B cell (primary cell): ENCODE results near the gene MMP24. TPM values are rescaled to one million over a fixed set of nuclear protein-coding genes. Genes with fewer than 3 reads are reported as not detected.

Experiments used
- ATAC-seq: fragments of 200-7000 bp; cut with Tn5 transposase; one replicate; pipeline ENCODE4 v1.10.0; 2021; ENCODE audit warnings: low read depth, mild to moderate bottlenecking, moderate number of reproducible peaks, moderate library complexity
- CTCF ChIA-PET: fragments of 350-600 bp; sonication (Branson Sonifier 250); formaldehyde crosslinking; loops from one replicate; lab custom pipeline; 2021; ENCODE audit warnings: antibody characterized with exemption, inconsistent platforms; lab: Charles Lee
- POLR2A ChIA-PET: fragments of 350-600 bp; sonication (Branson Sonifier 250); formaldehyde crosslinking; loops from one replicate; lab custom pipeline; 2021; ENCODE audit warnings: antibody characterized with exemption; lab: Charles Lee
- DNase-seq: peaks from one replicate; pipeline ENCODE4 v3.0.0; 2013
- H2AFZ ChIP-seq: 2 replicates; pipeline ENCODE4 v1.6.1; 2012; ENCODE audit warnings: mild to moderate bottlenecking, low read depth, low read length; ENCODE audit not compliant: insufficient read depth, poor library complexity, severe bottlenecking
- H3K27ac ChIP-seq, 2 donors: 1 replicate in 1 of 2; 2 replicates in 1 of 2; pipeline ENCODE4 v1.5.1; 2012 to 2013; ENCODE audit warnings: low read length in 2 of 2, mild to moderate bottlenecking in 2 of 2, moderate library complexity in 1 of 2
- H3K27me3 ChIP-seq, 4 experiments: fragments of 200-600 bp in 1 of 4; sonication (generic) in 1 of 4; replicated peaks in 1 of 4; 1 replicate in 2 of 4; 2 replicates in 2 of 4; pipeline versions ENCODE4 v1.6.1 to v1.7.0; 2013 to 2016; ENCODE audit warnings: low read length in 3 of 4, mild to moderate bottlenecking in 2 of 4, mixed read lengths in 1 of 4, moderate library complexity in 1 of 4; ENCODE audit not compliant: insufficient read depth in 4 of 4, control insufficient read depth in 3 of 4; ENCODE audit errors: control extremely low read depth in 1 of 4
- H3K36me3 ChIP-seq, 2 experiments: replicated peaks in 1 of 2; 1 replicate in 1 of 2; 2 replicates in 1 of 2; pipeline versions ENCODE4 v1.6.1 to v1.7.1; 2013; ENCODE audit warnings: low read length in 1 of 2; ENCODE audit not compliant: insufficient read depth in 2 of 2, control insufficient read depth in 1 of 2; ENCODE audit errors: control extremely low read depth in 1 of 2, extremely low read depth in 1 of 2
- H3K4me1 ChIP-seq, 2 donors: fragments of 200-600 bp in 1 of 2; sonication (generic) in 1 of 2; 1 replicate in 1 of 2; 2 replicates in 1 of 2; pipeline versions ENCODE4 v1.5.1 to v1.6.1; 2013 to 2017; ENCODE audit warnings: low read length in 2 of 2; ENCODE audit not compliant: control insufficient read depth in 2 of 2, insufficient read depth in 2 of 2
- H3K4me2 ChIP-seq: replicated peaks from 2 replicates; pipeline ENCODE3; 2012; ENCODE audit warnings: mild to moderate bottlenecking, low read depth, low read length; ENCODE audit not compliant: poor library complexity, severe bottlenecking
- H3K4me3 ChIP-seq, 5 experiments: fragments of 200-600 bp in 1 of 5; sonication (generic) in 1 of 5; 1 replicate in 3 of 5; 2 replicates in 2 of 5; pipeline versions ENCODE4 v1.5.1 to v1.7.0; 2011 to 2016; ENCODE audit warnings: low read length in 4 of 5, mild to moderate bottlenecking in 4 of 5, low read depth in 2 of 5, control low read depth in 1 of 5, moderate library complexity in 1 of 5; ENCODE audit not compliant: insufficient read depth in 1 of 5; ENCODE audit errors: control extremely low read depth in 1 of 5, extremely low read depth in 1 of 5
- H3K79me2 ChIP-seq: fragments of 200-600 bp; sonication (generic); one replicate; pipeline ENCODE4 v1.6.0; 2016; ENCODE audit warnings: low read length; ENCODE audit not compliant: control insufficient read depth, insufficient read depth
- H3K9ac ChIP-seq: fragments of 200-600 bp; sonication (generic); 2 replicates; pipeline ENCODE4 v1.6.1; 2017; ENCODE audit warnings: mild to moderate bottlenecking, low read length, moderate library complexity
- H3K9me3 ChIP-seq, 3 donors: one replicate each; pipeline versions ENCODE4 v1.6.1 to v1.7.1; 2013; ENCODE audit warnings: low read length in 2 of 3; ENCODE audit not compliant: control insufficient read depth in 2 of 3, insufficient read depth in 1 of 3; ENCODE audit errors: control extremely low read depth in 1 of 3
- H4K20me1 ChIP-seq: 2 replicates; pipeline ENCODE4 v1.6.0; 2012; ENCODE audit warnings: mild to moderate bottlenecking, low read length; ENCODE audit not compliant: insufficient read depth, control insufficient read depth, poor library complexity, severe bottlenecking
- H3K27ac Mint-ChIP-seq: one replicate; pipeline ENCODE4 v1.8.0; 2021; ENCODE audit warnings: mixed read lengths
- H3K27me3 Mint-ChIP-seq: one replicate; pipeline ENCODE4 v1.8.0; 2021; ENCODE audit warnings: mixed read lengths
- H3K4me1 Mint-ChIP-seq: one replicate; pipeline ENCODE4 v1.8.0; 2021; ENCODE audit warnings: mixed read lengths
- H3K4me3 Mint-ChIP-seq: one replicate; pipeline ENCODE4 v1.8.0; 2021; ENCODE audit warnings: mixed read lengths
- H3K9me3 Mint-ChIP-seq: one replicate; pipeline ENCODE4 v1.8.0; 2022; ENCODE audit warnings: mixed read lengths; ENCODE audit not compliant: insufficient read depth
- EZH2 ChIP-seq: IDR thresholded peaks from 2 replicates; pipeline ENCODE4 v1.6.1; 2012; ENCODE audit warnings: borderline replicate concordance, low read depth, mild to moderate bottlenecking, moderate library complexity, low read length; ENCODE audit not compliant: insufficient read depth, poor library complexity, severe bottlenecking
- WGBS: methylation state at CpG from one replicate; pipeline ENCODE4 v1.1.5; 2013; ENCODE audit warnings: missing lambda C conversion rate; ENCODE audit not compliant: insufficient coverage; 5-methylcytosine and 5-hydroxymethylcytosine counted together
- intact Hi-C: fragments of 100-400 bp; cut with micrococcal nuclease; formaldehyde crosslinking; loops from one replicate; pipeline ENCODE4 v1.10.0; 2022
- polyA plus RNA-seq: library from polyadenylated mRNA; depleted of rRNA; stranded (reverse); fragments of >200 nt; gene quantifications from 2 replicates; pipeline ENCODE4 v1.2.3, GENCODE V29; 2012
- total RNA-seq, 2 donors: library from RNA; stranded (reverse); fragments of 120-200 nt in 1 of 2; gene quantifications; 1 replicate in 1 of 2; 2 replicates in 1 of 2; pipeline versions ENCODE4 v1.2.3 to v1.2.4, GENCODE V29; 2013 to 2022
- TF ChIP-seq, protein P1 (sequence below): fragments of 200-600 bp; IDR thresholded peaks from one replicate; pipeline ENCODE4 v1.8.0; 2022; ENCODE audit warnings: antibody characterized with exemption, mild to moderate bottlenecking

MMP24 gene
- total and polyA plus RNA-seq, 2 donors (not counting 1 experiment from before 2014, with no cell fraction given): not detected

DNA sequence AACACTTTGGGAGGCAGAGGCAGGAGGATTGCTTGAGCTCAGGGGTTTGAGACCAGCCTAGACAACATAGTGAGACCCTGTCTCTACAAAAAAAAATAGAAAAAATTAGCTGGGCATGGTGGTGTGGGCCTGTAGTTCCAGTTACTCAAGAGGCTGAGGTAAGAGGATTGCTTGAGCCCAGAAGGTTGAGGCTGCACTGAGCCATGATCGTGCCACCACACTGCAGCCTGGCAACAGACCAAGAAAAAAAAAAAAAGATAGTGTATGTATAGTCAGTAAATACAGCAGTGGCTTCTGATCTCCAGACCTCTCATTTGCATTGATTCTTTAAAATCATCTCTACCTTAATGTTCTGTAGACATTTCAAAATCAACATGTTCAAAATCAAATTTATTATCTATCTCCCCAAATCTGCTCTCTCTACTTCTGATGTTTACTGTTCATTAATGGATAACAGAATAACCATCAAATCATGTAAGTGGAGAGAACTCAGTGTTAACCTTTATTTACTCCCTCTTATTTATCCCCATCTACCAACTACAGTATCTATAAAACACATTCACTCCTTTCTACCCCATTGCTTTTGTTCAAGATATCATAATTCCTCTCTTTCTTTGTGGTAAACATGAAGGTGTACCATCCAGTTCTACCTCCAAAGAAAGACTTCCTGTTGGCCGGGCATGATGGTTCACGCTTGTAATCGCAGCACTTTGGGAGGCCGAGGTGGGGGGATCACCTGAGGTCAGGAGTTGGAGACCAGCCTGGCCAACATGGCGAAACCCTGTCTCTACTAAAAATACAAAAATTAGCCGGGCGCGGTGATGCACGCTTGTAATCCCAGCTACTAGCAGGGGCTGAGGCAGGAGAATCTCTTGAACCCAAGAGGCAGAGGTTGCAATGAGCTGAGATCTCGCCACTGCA lies 46.9 kb upstream of the MMP24 start:
- Mint-ChIP-seq H3K4me3 (no peak overlapping the region), H3K4me1 (no peaks in the 10 kb centered on the region), H3K9me3 (no peaks in the 10 kb centered on the region), H3K27ac (no peak overlapping the region), H3K27me3 (peaks cover 5% of the 10 kb centered on the region)
- H3K4me3 ChIP-seq: no peak overlapping the region
- no peak overlapping the region for H3K4me2 ChIP-seq
- H3K9me3 ChIP-seq: peaks cover 0 to 6% (median 0%) of the 10 kb centered on the region in 3 donors
- 97% methylated on average over 7 of the region's 11 CpGs for WGBS
- H3K27ac ChIP-seq: no peak overlapping the region
- DNase-seq (no peak), ATAC-seq (no peak)
- H2AFZ ChIP-seq: no peak overlapping the region
- no peak overlapping the region for H3K9ac ChIP-seq
- ChIA-PET CTCF (no interaction called here), POLR2A (no interaction called here)
- no peaks in the 10 kb centered on the region for H3K36me3 ChIP-seq
- TF ChIP-seq, protein P1, sequence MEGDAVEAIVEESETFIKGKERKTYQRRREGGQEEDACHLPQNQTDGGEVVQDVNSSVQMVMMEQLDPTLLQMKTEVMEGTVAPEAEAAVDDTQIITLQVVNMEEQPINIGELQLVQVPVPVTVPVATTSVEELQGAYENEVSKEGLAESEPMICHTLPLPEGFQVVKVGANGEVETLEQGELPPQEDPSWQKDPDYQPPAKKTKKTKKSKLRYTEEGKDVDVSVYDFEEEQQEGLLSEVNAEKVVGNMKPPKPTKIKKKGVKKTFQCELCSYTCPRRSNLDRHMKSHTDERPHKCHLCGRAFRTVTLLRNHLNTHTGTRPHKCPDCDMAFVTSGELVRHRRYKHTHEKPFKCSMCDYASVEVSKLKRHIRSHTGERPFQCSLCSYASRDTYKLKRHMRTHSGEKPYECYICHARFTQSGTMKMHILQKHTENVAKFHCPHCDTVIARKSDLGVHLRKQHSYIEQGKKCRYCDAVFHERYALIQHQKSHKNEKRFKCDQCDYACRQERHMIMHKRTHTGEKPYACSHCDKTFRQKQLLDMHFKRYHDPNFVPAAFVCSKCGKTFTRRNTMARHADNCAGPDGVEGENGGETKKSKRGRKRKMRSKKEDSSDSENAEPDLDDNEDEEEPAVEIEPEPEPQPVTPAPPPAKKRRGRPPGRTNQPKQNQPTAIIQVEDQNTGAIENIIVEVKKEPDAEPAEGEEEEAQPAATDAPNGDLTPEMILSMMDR: no peak
- TF ChIP-seq EZH2: no peak
- no peaks in the 10 kb centered on the region for H4K20me1 ChIP-seq
- no peaks in the 10 kb centered on the region for H3K27me3 ChIP-seq
- H3K4me1 ChIP-seq: no peaks in the 10 kb centered on the region
- intact Hi-C loops: no loop called here
- no peaks in the 10 kb centered on the region for H3K79me2 ChIP-seq

DNA sequence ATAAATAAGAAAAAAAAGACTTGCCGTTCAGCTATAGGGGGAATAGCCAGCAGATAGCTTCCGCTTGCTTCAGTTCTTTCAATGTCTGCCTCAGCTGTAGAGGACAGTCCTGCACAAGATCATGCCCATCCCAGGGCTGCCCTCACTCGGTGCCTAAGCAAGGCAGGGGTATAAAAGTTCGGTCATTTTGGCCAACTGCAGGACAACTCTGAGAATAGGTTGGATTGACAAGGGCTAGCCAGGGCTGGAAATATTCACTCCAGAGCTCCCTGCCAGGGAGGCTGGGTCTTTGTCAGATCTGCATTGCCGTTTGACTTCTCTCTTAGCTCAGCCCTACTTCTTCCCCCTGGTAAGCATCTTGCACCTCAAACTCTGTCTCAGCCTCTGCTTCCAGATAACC lies 46.2 kb upstream of the MMP24 start:
- Mint-ChIP-seq H3K4me3 (no peak overlapping the region), H3K9me3 (no peaks in the 10 kb centered on the region), H3K4me1 (no peaks in the 10 kb centered on the region), H3K27ac (no peak overlapping the region), H3K27me3 (peaks cover 5% of the 10 kb centered on the region)
- 93% methylated on average over 4 of the region's 5 CpGs for WGBS
- H3K4me3 ChIP-seq: no peak overlapping the region
- POLR2A ChIA-PET: no interaction called here
- H3K4me1 ChIP-seq: no peaks in the 10 kb centered on the region
- no peaks in the 10 kb centered on the region for H3K36me3 ChIP-seq
- no peaks in the 10 kb centered on the region for H3K79me2 ChIP-seq
- intact Hi-C loops: no loop called here
- CTCF ChIA-PET: interaction anchor here (0.7 kb wide), 1 partner anchor 366 kb away, joined by 3 read pairs; no protein-coding TSS in a partner anchor
- no peaks in the 10 kb centered on the region for H3K27me3 ChIP-seq
- DNase-seq (no peak), ATAC-seq (no peak)
- no peaks in the 10 kb centered on the region for H3K9me3 ChIP-seq
- no peak overlapping the region for H2AFZ ChIP-seq
- TF ChIP-seq, protein P1: no peak
- TF ChIP-seq EZH2: no peak
- H3K4me2 ChIP-seq: no peak overlapping the region
- H3K9ac ChIP-seq: no peak overlapping the region
- H3K27ac ChIP-seq: no peak overlapping the region
- no peaks in the 10 kb centered on the region for H4K20me1 ChIP-seq
